GM12878 (cell line): ENCODE results near the gene TNFRSF11A. TPM values are rescaled to one million over a fixed set of nuclear protein-coding genes. Genes with fewer than 3 reads are reported as not detected.

Experiments
- ATAC-seq: fragments of 200-7000 bp; cut with Tn5 transposase; 3 replicates; pipeline ENCODE4 v1.9.1; 2020; ENCODE audit warnings: mild to moderate bottlenecking, moderate library complexity
- BruUV-seq: library from RNA; stranded (reverse); fragments of 400-500 nt; replicated peaks from 2 replicates; lab custom pipeline; 2021; lab: Mats Ljungman, UMichigan
- CTCF ChIA-PET: fragments of 300-600 bp; sonication (Branson Sonifier 250); formaldehyde crosslinking; extraction: SDS; loops from one replicate; lab custom pipeline; 2021; ENCODE audit warnings: inconsistent platforms; lab: Yijun Ruan, JAX
- POLR2A ChIA-PET: fragments of 350-600 bp; formaldehyde crosslinking; extraction: SDS; loops from one replicate; lab custom pipeline; 2021; ENCODE audit warnings: inconsistent platforms; lab: Charles Lee
- RAD21 ChIA-PET: fragments of 300-600 bp; sonication (Branson Sonifier 250); formaldehyde crosslinking; loops from one replicate; lab custom pipeline; 2023; ENCODE audit warnings: antibody characterized with exemption; ENCODE audit not compliant: unreplicated experiment; lab: Charles Lee
- SMC1A ChIA-PET: fragments of 300-600 bp; sonication (Branson Sonifier 250); formaldehyde crosslinking; loops from one replicate; lab custom pipeline; 2023; ENCODE audit not compliant: unreplicated experiment, uncharacterized antibody; lab: Charles Lee
- DNase-seq: peaks from one replicate; pipeline ENCODE4 v3.0.0-alpha.2; 2011; ENCODE audit warnings: low read depth, low spot score
- FAIRE-seq: peaks from 3 replicates; lab custom pipeline; 2011; peaks lifted over from hg19 to GRCh38; lab: Jason Lieb, UNC
- H2AFZ ChIP-seq: 2 replicates; pipeline ENCODE4 v1.6.0; 2011; ENCODE audit warnings: low read depth, low read length, control low read depth; ENCODE audit not compliant: control insufficient read depth
- H3K27ac ChIP-seq: 2 replicates; pipeline ENCODE4 v1.5.1; 2011; ENCODE audit warnings: control low read depth; ENCODE audit not compliant: control insufficient read depth, insufficient read depth
- H3K27me3 ChIP-seq, 2 experiments: replicated peaks in 1 of 2; 2 replicates each; pipeline versions ENCODE4 v1.6.0 to v1.6.1; 2011; ENCODE audit warnings: low read length in 1 of 2; ENCODE audit not compliant: control insufficient read depth in 2 of 2, insufficient read depth in 2 of 2
- H3K36me3 ChIP-seq, 2 experiments: 2 replicates each; pipeline ENCODE4 v1.5.1; 2011; ENCODE audit warnings: low read length in 1 of 2; ENCODE audit not compliant: control insufficient read depth in 2 of 2, insufficient read depth in 2 of 2
- H3K4me1 ChIP-seq: 2 replicates; pipeline ENCODE4 v1.6.1; 2011; ENCODE audit warnings: mild to moderate bottlenecking, low read length, moderate library complexity, mixed read lengths; ENCODE audit not compliant: control insufficient read depth, insufficient read depth
- H3K4me2 ChIP-seq: 2 replicates; pipeline ENCODE4 v1.6.0; 2011; ENCODE audit warnings: control low read depth; ENCODE audit not compliant: control insufficient read depth, insufficient read depth
- H3K4me3 ChIP-seq: fragments of 200-600 bp; sonication (generic); 2 replicates; pipeline ENCODE4 v1.5.1; 2016
- H3K79me2 ChIP-seq: 2 replicates; pipeline ENCODE4 v1.6.0; 2011; ENCODE audit warnings: low read length; ENCODE audit not compliant: control insufficient read depth, insufficient read depth
- H3K9ac ChIP-seq: 2 replicates; pipeline ENCODE4 v1.8.0; 2011; ENCODE audit warnings: low read length, control low read depth, mixed read lengths; ENCODE audit not compliant: control insufficient read depth, insufficient read depth
- H3K9me3 ChIP-seq: replicated peaks from 3 replicates; pipeline ENCODE4 v1.5.1; 2011; ENCODE audit warnings: mild to moderate bottlenecking, low read length; ENCODE audit not compliant: control insufficient read depth, insufficient read depth
- H4K20me1 ChIP-seq: 2 replicates; pipeline ENCODE4 v1.6.0; 2011; ENCODE audit not compliant: control insufficient read depth, insufficient read depth
- KDM1A ChIP-seq: fragments of 200-600 bp; sonication (generic); IDR thresholded peaks from 2 replicates; pipeline ENCODE4 v1.6.1; 2016; ENCODE audit warnings: borderline replicate concordance
- RFX5 ChIP-seq: IDR thresholded peaks from 2 replicates; pipeline ENCODE4 v1.6.1; 2011; ENCODE audit warnings: low read depth, low read length, improper control_type of control experiment
- TARDBP ChIP-seq: IDR thresholded peaks from 2 replicates; pipeline ENCODE4 v1.6.1; 2016; ENCODE audit warnings: borderline replicate concordance
- TBL1XR1 ChIP-seq: IDR thresholded peaks from 2 replicates; pipeline ENCODE4 v1.6.1; 2012; ENCODE audit warnings: low read depth, low read length, improper control_type of control experiment
- ZBTB33 ChIP-seq: fragments of 450-650 bp; IDR thresholded peaks from 2 replicates; pipeline ENCODE4 v1.6.1; 2017; ENCODE audit warnings: mild to moderate bottlenecking
- WGBS: methylation state at CpG from one replicate; pipeline ENCODE4 v1.1.6; 2016; ENCODE audit warnings: low lambda C conversion rate; ENCODE audit not compliant: insufficient replicate concordance, insufficient coverage; ENCODE audit errors: missing lambda C conversion rate; 5-methylcytosine and 5-hydroxymethylcytosine counted together
- in situ Hi-C: fragments of 300-500 bp; cut with MboI; formaldehyde crosslinking; loops from 9 replicates; pipeline ENCODE4 v1.14.3; 2018; ENCODE audit warnings: mixed read lengths
- intact Hi-C: fragments of 100-400 bp; cut with micrococcal nuclease; formaldehyde crosslinking; loops from one replicate; pipeline ENCODE4 v1.14.2; 2022; ENCODE audit not compliant: unreplicated experiment
- polyA plus RNA-seq, 11 experiments: library from polyadenylated mRNA; depleted of rRNA in 4 of 11; unstranded in 6 of 11; stranded (reverse) in 5 of 11; fragments of >200 nt; fragmentation: Nextera tagmentation in 4 of 11; fragmentation: Illumina TruSeq in 1 of 11; extraction: Ambion mirVana in 4 of 11; extraction: Trizol in 1 of 11; gene quantifications; 1 replicate in 1 of 11; 2 replicates in 10 of 11; pipeline versions ENCODE4 v1.2.1 to v1.2.3, GENCODE V29; 2011 to 2016; ENCODE audit warnings: inconsistent platforms in 2 of 11, missing spikeins in 2 of 11, low read depth in 1 of 11
- total RNA-seq, 4 experiments: library from RNA; depleted of rRNA in 3 of 4; stranded (reverse); fragments of >200 nt in 3 of 4; fragmentation: Illumina TruSeq in 1 of 4; extraction: Trizol in 1 of 4; gene quantifications; 2 replicates each; pipeline versions ENCODE4 v1.2.1 to v1.2.3, GENCODE V29; 2013 to 2021
- TF ChIP-seq, protein P1 (sequence below): fragments of 450-650 bp; IDR thresholded peaks from 2 replicates; pipeline ENCODE4 v1.6.1; 2016; ENCODE audit warnings: mild to moderate bottlenecking

Gene TNFRSF11A
- total and polyA plus RNA-seq, 10 of the 15 experiments (the other 5 are each of a cell fraction or from before 2014, with no cell fraction given) = 0.07 to 4.0 (median 0.23) TPM

GRCh38 chr18:62361288-62361687 is 36.2 kb downstream of the TNFRSF11A start:
- no peak for ATAC-seq
- DNase-seq = no peak
- Histone ChIP-seq H3K9me3 (no peaks in the 10 kb centered on the region), H3K4me2 (no peak overlapping the region), H3K9ac (no peak overlapping the region)
- in situ Hi-C loops = no loop called here
- TF ChIP-seq TBL1XR1 (no peak), ZBTB33 (no peak)
- TF ChIP-seq, all 136 proteins: peak for 0
- Histone ChIP-seq H3K4me3 (no peak overlapping the region), H3K79me2 (no peaks in the 10 kb centered on the region), H3K27me3 (no peaks in the 10 kb centered on the region), H3K4me1 (peaks cover 6% of the 10 kb centered on the region), H4K20me1 (no peaks in the 10 kb centered on the region), H3K27ac (no peak overlapping the region), H3K36me3 (no peaks in the 10 kb centered on the region), H2AFZ (no peak overlapping the region)
- SMC1A ChIA-PET = no interaction called here
- intact Hi-C loops = no loop called here
- CTCF ChIA-PET = no interaction called here
- POLR2A ChIA-PET = no interaction called here
- RAD21 ChIA-PET = no interaction called here
- no TSS peak for BruUV-seq
- FAIRE-seq = no peak
- WGBS = 72% methylated on average over 7 of the region's 7 CpGs

DNA sequence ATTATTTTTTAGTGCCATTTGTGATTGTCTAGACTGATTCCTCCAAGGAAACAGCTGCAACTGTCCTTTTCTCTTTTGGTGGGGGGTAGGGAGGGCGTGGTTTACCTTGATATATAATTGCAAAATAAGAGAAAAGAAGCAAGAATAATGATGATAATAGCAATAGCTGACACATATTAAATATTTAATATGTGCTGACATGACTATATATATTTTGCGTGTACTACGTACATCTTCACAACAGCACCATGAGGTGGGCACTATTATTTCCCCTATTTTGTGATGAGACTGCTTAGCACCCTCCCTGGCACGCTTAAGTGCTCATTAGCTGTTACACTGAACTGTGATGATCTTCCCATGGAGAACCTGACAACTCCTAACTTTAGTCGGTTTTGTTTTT is 39.4 kb downstream of the TNFRSF11A start:
- no peak overlapping the region for H3K4me2 ChIP-seq
- POLR2A ChIA-PET = no interaction called here
- no peak overlapping the region for H3K27ac ChIP-seq
- WGBS = 60% methylated on average over 5 of the region's 5 CpGs
- H3K79me2 ChIP-seq = no peaks in the 10 kb centered on the region
- DNase-seq = no peak
- TF ChIP-seq, protein P1, sequence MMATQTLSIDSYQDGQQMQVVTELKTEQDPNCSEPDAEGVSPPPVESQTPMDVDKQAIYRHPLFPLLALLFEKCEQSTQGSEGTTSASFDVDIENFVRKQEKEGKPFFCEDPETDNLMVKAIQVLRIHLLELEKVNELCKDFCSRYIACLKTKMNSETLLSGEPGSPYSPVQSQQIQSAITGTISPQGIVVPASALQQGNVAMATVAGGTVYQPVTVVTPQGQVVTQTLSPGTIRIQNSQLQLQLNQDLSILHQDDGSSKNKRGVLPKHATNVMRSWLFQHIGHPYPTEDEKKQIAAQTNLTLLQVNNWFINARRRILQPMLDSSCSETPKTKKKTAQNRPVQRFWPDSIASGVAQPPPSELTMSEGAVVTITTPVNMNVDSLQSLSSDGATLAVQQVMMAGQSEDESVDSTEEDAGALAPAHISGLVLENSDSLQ = no peak
- TF ChIP-seq KDM1A (no peak), TARDBP (no peak), RFX5 (no peak)
- no peaks in the 10 kb centered on the region for H3K27me3 ChIP-seq
- FAIRE-seq = no peak
- in situ Hi-C loops = no loop called here
- SMC1A ChIA-PET = no interaction called here
- H3K4me1 ChIP-seq = peaks cover 6% of the 10 kb centered on the region
- intact Hi-C loops = no loop called here
- CTCF ChIA-PET = interaction anchor here (0.8 kb wide), 1 partner anchor 61 kb away, joined by 3 read pairs; no protein-coding TSS in a partner anchor
- H3K9ac ChIP-seq = no peak overlapping the region
- H4K20me1 ChIP-seq = no peaks in the 10 kb centered on the region
- H3K9me3 ChIP-seq = no peaks in the 10 kb centered on the region
- H3K4me3 ChIP-seq = no peak overlapping the region
- ATAC-seq = no peak
- H3K36me3 ChIP-seq = no peaks in the 10 kb centered on the region; a peak in 1 of 4 replicates
- H2AFZ ChIP-seq = no peak overlapping the region
- no TSS peak for BruUV-seq
- RAD21 ChIA-PET = no interaction called here
